GM23338 (cell line): ENCODE data around the gene LPP. TPM values are rescaled to one million over a fixed set of nuclear protein-coding genes. Genes with fewer than 3 reads are reported as not detected.

Source experiments
- ATAC-seq: fragments of 200-7000 bp; cut with Tn5 transposase; 3 replicates; pipeline ENCODE4 v1.9.1; 2020
- DNase-seq: peaks from one replicate; pipeline ENCODE4 v3.0.0-alpha.2; 2015; ENCODE audit warnings: low spot score
- H2AFZ ChIP-seq: fragments of 200-600 bp; sonication (generic); 2 replicates; pipeline ENCODE4 v1.8.0; 2016; ENCODE audit warnings: antibody characterized with exemption, mild to moderate bottlenecking, moderate library complexity
- H3F3A ChIP-seq: fragments of 200-600 bp; sonication (generic); replicated peaks from 2 replicates; pipeline ENCODE4 v1.8.0; 2017; ENCODE audit warnings: antibody characterized with exemption, mixed run types, low read depth
- H3K27ac ChIP-seq: fragments of 200-600 bp; sonication (generic); 2 replicates; pipeline ENCODE4 v1.6.1; 2016; ENCODE audit warnings: low read depth
- H3K27me3 ChIP-seq: fragments of 200-600 bp; sonication (generic); 2 replicates; pipeline ENCODE4 v1.8.0; 2016; ENCODE audit warnings: mild to moderate bottlenecking, mixed run types, moderate library complexity; ENCODE audit not compliant: insufficient read depth
- H3K36me3 ChIP-seq: fragments of 200-600 bp; sonication (generic); 2 replicates; pipeline ENCODE4 v1.8.0; 2016; ENCODE audit warnings: mild to moderate bottlenecking; ENCODE audit not compliant: insufficient read depth
- H3K4me1 ChIP-seq: fragments of 200-600 bp; sonication (generic); 2 replicates; pipeline ENCODE4 v1.8.0; 2016; ENCODE audit warnings: mild to moderate bottlenecking, moderate library complexity; ENCODE audit not compliant: insufficient read depth
- H3K4me2 ChIP-seq: fragments of 200-600 bp; sonication (generic); 2 replicates; pipeline ENCODE4 v1.7.1; 2017; ENCODE audit warnings: mixed run types
- H3K4me3 ChIP-seq: fragments of 200-600 bp; sonication (generic); 2 replicates; pipeline ENCODE4 v1.6.1; 2016; ENCODE audit warnings: mixed run types
- H3K79me2 ChIP-seq: fragments of 200-600 bp; sonication (generic); replicated peaks from 2 replicates; pipeline ENCODE4 v1.8.0; 2017; ENCODE audit warnings: mild to moderate bottlenecking; ENCODE audit not compliant: insufficient read depth
- H3K9me2 ChIP-seq: fragments of 200-600 bp; sonication (generic); 2 replicates; pipeline ENCODE4 v1.8.0; 2017; ENCODE audit not compliant: insufficient read depth
- H4K20me1 ChIP-seq: fragments of 200-600 bp; sonication (generic); replicated peaks from 2 replicates; pipeline ENCODE4 v1.8.0; 2017; ENCODE audit warnings: mild to moderate bottlenecking; ENCODE audit not compliant: insufficient read depth
- H3K27ac Mint-ChIP-seq: 2 replicates; pipeline ENCODE4 v1.8.0; 2020; ENCODE audit warnings: inconsistent platforms, mild to moderate bottlenecking, moderate library complexity, mixed read lengths
- H3K27me3 Mint-ChIP-seq: 3 replicates; pipeline ENCODE4 v1.8.0; 2022; ENCODE audit warnings: low read depth, mild to moderate bottlenecking, moderate library complexity, mixed read lengths, inconsistent platforms; ENCODE audit not compliant: insufficient read depth, poor library complexity
- H3K36me3 Mint-ChIP-seq: 3 replicates; pipeline ENCODE4 v1.8.0; 2021; ENCODE audit warnings: low read depth, mild to moderate bottlenecking, inconsistent platforms, moderate library complexity, mixed read lengths
- H3K4me1 Mint-ChIP-seq: 3 replicates; pipeline ENCODE4 v1.8.0; 2020; ENCODE audit warnings: mild to moderate bottlenecking, inconsistent platforms, mixed read lengths
- H3K4me3 Mint-ChIP-seq: 3 replicates; pipeline ENCODE4 v1.8.0; 2021; ENCODE audit warnings: moderate library complexity, mild to moderate bottlenecking, inconsistent platforms, mixed read lengths
- H3K9me3 Mint-ChIP-seq: 3 replicates; pipeline ENCODE4 v1.8.0; 2020; ENCODE audit warnings: moderate library complexity, mild to moderate bottlenecking, inconsistent platforms, mixed read lengths
- CREB1 ChIP-seq: fragments of 250-450 bp; sonication (Bioruptor Pico); IDR thresholded peaks from 2 replicates; pipeline ENCODE4 v1.5.0; 2020; ENCODE audit warnings: low read depth, mild to moderate bottlenecking, moderate library complexity
- CTCF ChIP-seq, 2 experiments: fragments of 200-600 bp in 1 of 2; sonication (generic) in 1 of 2; conservative IDR thresholded peaks; 2 replicates each; pipeline versions ENCODE4 v1.5.1 to v1.6.1; 2016 to 2017; ENCODE audit warnings: antibody characterized with exemption in 2 of 2, low read depth in 2 of 2, mild to moderate bottlenecking in 2 of 2, moderate library complexity in 1 of 2
- EZH2 ChIP-seq: fragments of 200-600 bp; sonication (generic); IDR thresholded peaks from one replicate; pipeline ENCODE4 v1.8.0; 2017; ENCODE audit warnings: antibody characterized with exemption, mild to moderate bottlenecking, low read depth; ENCODE audit not compliant: unreplicated experiment
- EZH2phosphoT487 ChIP-seq: fragments of 200-600 bp; sonication (generic); IDR thresholded peaks from one replicate; pipeline ENCODE4 v1.8.1; 2018; ENCODE audit warnings: antibody characterized with exemption; ENCODE audit not compliant: unreplicated experiment
- NANOG ChIP-seq: IDR thresholded peaks from 2 replicates; pipeline ENCODE4 v1.6.1; 2016; ENCODE audit warnings: antibody characterized with exemption, borderline replicate concordance
- POLR2AphosphoS5 ChIP-seq: IDR thresholded peaks from 2 replicates; pipeline ENCODE4 v1.6.1; 2016; ENCODE audit warnings: antibody characterized with exemption, low read depth
- REST ChIP-seq: IDR thresholded peaks from one replicate; pipeline ENCODE4 v1.6.1; 2018; ENCODE audit warnings: antibody characterized with exemption; ENCODE audit not compliant: unreplicated experiment
- STAT1 ChIP-seq: IDR thresholded peaks from one replicate; pipeline ENCODE4 v1.6.1; 2016; ENCODE audit warnings: antibody characterized with exemption; ENCODE audit not compliant: unreplicated experiment
- ZNF114 ChIP-seq: fragments of 250-450 bp; sonication (Bioruptor Pico); IDR thresholded peaks from 2 replicates; pipeline ENCODE4 v1.5.0; 2020; ENCODE audit warnings: mild to moderate bottlenecking, moderate library complexity
- ZNF462 ChIP-seq: fragments of 250-450 bp; sonication (Bioruptor Pico); IDR thresholded peaks from 2 replicates; pipeline ENCODE4 v1.5.0; 2020; ENCODE audit warnings: mild to moderate bottlenecking, moderate library complexity
- polyA plus RNA-seq: library from polyadenylated mRNA; unstranded; fragments of >200 nt; fragmentation: Nextera tagmentation; extraction: Ambion mirVana; gene quantifications from 2 replicates; pipeline ENCODE4 v1.2.1, GENCODE V29; 2016
- total RNA-seq: library from RNA; depleted of rRNA; stranded (reverse); fragments of >200 nt; shearing (Covaris generic); gene quantifications from 2 replicates; pipeline ENCODE4 v1.2.3, GENCODE V29; 2014

LPP gene
- total and polyA plus RNA-seq, 2 experiments from 2014 or later = 23.0 to 35.2 TPM

GRCh38 chr3:188306435-188307005, 152.6 kb downstream of the LPP start (continued):
- TF ChIP-seq CTCF (conservative IDR thresholded peaks at IDR 0.05; ENCODE audit: low read depth in 2 of 2) (no peak), REST (no peak)

DNA sequence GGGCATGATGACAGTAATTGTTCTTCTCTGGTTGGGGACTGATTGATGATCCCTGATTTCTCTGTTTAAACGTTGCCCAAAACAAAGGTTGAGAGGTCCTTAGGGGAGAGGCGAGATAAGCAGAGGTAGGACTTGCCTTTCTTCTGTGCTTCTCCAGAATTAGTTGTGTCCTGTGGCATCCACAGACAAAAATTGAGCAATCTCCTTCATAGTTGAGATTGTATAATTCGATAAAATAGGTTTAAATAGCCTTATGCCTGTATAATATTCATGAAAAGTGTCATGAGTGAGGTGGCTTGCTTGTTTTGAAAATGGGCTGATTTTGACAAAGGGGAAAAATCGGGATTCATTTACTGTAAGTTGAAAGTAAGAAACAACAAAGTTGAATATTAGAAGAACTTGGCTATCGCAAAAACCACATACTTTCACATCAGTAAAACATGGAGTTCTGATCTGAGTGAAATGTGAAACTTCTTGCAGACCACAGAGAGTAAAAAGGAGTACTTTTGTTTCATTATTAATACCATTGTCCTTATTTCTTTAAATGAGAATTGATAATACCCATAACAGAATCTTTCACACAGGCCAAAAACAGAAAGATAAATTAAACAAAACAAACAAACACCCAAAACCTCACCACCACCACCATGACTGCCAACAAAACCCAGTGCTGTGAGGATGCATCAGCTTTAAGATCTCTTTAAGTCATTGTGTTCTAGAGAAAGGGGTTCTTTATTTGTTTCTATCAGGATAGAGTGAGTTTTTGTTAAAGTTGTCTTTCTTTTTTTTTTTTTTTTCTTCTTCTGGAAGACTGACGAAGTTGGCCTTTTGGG, 155.7 kb downstream of the LPP start:
- H3K27ac ChIP-seq = no peak overlapping the region
- no peak overlapping the region for H3K27ac Mint-ChIP-seq
- DNase-seq (no peak), ATAC-seq (no peak)
- H3K4me3 ChIP-seq = no peak overlapping the region
- peaks cover under 1% of the 10 kb centered on the region; the same call in 2 of the 3 replicates for H3K4me1 Mint-ChIP-seq
- H3K27me3 Mint-ChIP-seq = no peaks in the 10 kb centered on the region
- peaks cover 3% of the 10 kb centered on the region; the same call in 1 of the 2 replicates for H3K36me3 ChIP-seq
- no peak overlapping the region for H2AFZ ChIP-seq
- H4K20me1 ChIP-seq = no peaks in the 10 kb centered on the region
- H3K9me2 ChIP-seq = no peaks in the 10 kb centered on the region
- H3K79me2 ChIP-seq = no peaks in the 10 kb centered on the region; the same call in 1 of the 2 replicates
- no peaks in the 10 kb centered on the region for H3K4me1 ChIP-seq
- H3K27me3 ChIP-seq = no peaks in the 10 kb centered on the region
- no peaks in the 10 kb centered on the region for H3K9me3 Mint-ChIP-seq
- no peaks in the 10 kb centered on the region for H3K36me3 Mint-ChIP-seq
- H3F3A ChIP-seq = no peaks in the 10 kb centered on the region
- no peak overlapping the region for H3K4me3 Mint-ChIP-seq
- no peak overlapping the region for H3K4me2 ChIP-seq
- TF ChIP-seq CREB1 (CRISPR knock-in tag) (no peak), EZH2 (no peak), ZNF114 (CRISPR knock-in tag) (no peak), NANOG (no peak), ZNF462 (CRISPR knock-in tag) (no peak), EZH2phosphoT487 (no peak), POLR2AphosphoS5 (no peak), STAT1 (no peak)
